HG03460 (cell line): ENCODE results near the gene CAMTA1.
"Not testable (repeated sequence)": the region's sequence is repeated elsewhere in the genome, so short reads cannot be mapped to it uniquely, and the experiment has no call there.

Source experiments
- ATAC-seq: cut with Tn5 transposase; IDR thresholded peaks from one replicate; pipeline ENCODE4 v1.9.1; 2021; ENCODE audit not compliant: unreplicated experiment

Gene CAMTA1

DNA sequence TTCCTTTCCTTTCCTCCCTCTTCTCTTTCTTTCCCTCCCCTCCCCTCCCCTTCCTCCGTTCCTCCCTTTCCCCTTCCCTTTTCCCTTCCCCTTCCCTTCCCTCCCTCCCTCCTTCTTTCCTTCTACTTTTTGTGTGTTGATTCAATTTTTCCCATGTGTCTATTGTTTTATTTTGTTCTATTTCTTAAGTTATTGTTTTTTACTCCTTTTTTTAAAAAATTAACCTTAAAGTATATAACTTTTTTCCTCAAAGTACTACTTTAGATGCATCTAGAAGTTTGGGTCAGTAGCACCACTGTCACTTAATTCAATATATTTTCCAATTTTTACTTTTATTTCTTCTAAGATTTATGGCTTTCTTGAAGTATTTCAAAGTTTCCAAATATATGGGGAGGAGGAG is 537.7 kb downstream of the CAMTA1 start:
- no peak for ATAC-seq

DNA sequence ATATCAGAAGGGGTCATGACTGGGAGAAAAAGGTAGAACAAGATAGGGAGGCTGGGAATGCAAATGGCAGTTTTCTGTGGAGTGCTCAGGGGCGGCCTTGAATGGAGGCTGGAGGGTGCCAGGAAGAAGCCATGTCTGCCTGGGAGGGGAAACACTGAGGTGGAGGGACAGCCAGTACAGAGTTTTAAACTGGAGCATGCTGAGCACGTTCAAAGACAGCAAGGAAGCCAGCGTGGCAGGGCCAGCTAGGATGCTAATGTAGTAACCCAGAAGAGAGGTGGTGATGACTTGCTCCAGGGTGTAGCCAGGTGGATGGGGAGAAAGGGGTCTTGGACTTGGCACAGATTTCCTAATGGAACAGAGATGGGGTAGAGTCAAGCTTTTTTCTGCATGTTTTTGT is 540.0 kb downstream of the CAMTA1 start:
- ATAC-seq, result no peak

DNA sequence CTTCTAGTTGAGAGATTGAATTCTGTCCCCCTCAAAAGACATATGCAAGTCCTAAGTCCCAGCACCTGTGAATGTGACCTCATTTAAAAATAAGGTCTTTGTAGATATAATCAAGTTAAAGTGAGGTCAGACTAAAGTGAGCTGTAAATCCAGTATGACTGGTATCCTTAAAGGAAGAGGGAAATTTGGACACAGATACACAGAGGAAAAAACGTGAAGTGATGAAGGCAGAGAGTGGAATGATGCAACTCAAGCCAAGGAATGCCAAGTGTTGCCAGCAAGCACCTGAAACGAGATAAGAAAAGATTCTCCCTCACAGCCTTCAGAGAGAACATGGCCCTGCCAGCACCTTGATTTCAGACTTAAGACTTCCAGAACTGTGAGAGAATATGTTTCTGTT is 541.1 kb downstream of the CAMTA1 start:
- ATAC-seq, result no peak

DNA sequence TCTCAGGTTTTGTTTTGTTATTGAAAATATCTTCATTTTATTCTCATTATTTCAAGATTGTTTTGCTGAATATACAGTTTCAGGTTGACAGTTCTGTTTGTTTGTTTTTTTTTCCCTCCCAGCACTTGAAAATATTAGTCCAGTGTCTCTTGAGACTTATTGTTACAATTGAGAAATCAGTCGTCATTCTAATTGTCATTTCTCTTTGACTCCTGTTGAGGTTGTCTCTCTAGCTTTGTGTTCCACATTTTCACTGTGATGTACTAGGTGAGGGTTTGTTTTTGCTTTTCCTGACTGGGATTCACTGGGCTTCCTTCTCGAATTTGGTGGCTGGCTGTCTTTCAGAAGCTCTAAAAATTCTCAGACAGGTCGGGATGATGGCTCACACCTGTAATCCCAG is 542.6 kb downstream of the CAMTA1 start:
- no peak for ATAC-seq

DNA sequence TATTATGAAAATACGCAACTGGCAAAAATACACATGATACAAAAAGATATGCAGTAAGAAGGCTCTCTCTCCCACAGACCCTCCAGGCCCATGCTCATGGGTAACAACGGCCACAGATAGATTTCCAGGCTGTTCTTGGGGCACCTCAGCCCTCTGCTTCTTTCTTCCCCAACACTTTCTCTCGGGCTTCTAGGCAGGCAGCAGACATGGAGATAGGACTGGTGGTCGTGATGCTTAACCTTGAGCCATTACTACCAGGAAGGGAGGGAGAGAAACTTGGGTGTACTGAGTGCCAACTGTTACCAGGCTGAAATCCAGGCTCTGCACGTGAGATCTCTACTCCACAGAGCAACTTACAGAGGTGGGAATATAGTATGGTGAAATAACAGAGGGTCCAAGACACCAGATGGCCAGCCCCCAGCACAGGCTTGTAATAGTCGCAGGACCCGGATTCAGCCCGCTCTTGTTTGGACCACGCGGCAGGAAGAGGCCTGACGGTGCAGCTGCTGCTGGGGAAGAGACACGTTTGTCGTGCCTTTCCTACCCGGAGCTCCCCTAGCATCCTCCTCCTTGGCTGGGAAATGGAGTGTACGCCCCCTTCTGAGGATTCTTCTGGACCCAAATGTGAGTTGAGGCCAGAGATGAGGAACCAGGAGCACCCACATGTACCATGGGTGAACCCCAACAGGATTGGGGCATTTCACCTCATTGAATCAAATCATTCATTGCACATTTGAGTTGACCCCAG is 544.8 kb downstream of the CAMTA1 start:
- ATAC-seq, result no peak

DNA sequence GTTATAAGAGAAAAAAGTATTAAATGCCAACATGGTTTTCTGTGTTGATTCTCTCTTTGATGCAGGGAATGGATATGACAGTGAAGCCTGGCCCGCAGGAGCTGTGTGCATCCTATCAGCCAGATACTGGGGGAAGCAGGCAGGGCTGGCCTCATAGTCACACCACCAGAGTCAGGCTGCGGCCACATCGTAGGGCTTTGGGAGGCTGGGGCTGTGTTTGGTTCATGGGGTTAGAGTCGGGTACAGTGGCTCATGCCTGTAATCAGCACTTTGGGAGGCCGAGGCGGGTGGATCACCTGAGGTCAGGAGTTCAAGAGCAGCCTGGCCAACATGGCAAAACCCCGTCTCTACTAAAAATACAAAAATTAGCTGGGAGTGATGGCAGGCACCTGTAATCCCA is 545.5 kb downstream of the CAMTA1 start:
- ATAC-seq, result not testable (repeated sequence)

DNA sequence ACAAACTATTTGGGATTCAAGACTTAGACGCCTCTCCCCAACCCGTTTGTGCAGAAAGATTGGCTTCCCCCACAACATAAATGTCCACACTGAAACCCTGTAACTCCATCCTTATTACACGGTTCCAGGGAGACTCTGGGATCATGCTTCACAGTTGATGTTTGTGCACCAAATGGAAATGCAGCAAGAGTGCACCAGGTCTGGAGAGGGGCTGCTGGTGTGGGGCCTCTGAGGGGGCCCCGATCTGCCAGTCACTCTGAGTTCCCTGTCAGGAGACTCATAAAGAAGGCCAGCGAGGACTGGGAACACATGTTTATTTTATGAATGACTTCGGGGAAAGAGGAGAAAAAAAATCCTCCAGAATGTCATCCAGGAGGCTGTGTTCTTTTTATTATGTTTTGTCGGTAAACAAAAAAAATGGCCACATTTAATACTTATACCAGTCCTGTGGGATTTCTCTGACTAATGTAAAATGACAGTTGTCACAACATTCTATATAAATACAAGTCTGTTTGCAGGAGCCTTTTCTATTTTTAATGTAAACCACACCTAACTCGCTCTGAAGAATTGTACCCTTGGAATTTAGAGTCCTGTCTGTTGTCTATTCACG is 546.8 kb downstream of the CAMTA1 start:
- ATAC-seq, result no peak

DNA sequence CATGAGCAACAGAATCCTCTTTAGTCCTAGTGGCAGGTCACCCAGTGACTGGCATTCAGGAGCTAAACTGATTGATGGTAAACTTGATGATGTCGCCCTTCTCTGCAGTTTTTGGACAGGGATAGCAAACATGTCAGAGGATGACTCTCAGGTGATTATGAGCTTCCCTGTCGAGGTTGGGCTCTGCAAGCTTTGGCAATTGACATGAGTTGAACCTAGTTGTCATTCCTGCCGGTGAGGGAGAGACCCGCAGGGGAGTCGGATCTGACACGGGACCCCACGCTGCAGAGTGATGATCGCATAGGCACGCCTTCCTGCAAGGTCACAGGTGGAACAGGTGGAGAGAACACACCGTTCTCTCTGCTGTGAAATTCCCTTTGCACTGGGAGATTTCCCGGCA is 547.8 kb downstream of the CAMTA1 start:
- no peak for ATAC-seq

DNA sequence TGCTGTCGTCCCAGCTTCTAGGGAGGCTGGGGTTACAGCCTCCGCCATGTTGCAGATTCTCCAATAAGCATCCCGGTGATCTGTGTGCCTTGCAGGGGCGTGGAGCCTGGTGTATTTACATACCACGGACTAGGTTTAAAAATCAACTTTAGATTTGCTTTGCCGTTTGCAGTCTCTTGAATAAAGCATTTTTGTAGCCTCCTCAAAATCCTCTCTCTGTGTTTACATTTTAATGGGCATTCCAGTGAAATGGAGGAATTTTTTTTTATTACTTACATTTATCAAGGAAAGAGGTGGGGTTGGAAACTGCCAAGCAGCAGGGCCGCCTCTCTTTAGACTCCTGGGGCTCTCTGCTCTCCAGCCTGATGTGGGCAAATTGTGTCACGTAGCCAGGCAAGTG is 548.4 kb downstream of the CAMTA1 start:
- no peak for ATAC-seq

DNA sequence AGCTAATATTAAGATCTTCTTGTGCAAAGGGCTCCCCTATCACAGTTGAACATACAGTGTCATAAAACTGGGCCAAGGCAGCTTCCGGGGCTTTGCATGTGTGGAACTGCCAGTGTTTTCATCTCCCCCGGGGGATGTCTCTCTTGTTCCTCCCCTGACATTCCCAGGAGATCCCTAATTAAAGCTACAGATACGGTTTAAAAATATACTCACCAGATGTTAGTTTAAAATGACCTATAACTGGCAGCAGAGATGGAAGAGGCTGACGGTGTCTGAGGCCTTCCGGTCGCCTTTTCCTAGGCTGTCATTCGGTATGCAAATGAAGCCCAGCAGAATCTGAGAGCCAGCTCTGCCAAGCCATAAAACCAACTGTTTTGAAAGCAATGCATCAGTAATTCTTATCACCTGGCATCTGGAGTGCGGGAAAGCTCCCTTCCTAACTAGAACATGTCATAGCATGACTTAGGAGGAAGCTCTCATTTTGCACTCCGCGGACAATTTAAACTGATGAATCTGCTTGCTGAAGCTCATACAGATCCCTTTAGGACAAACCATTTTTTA is 549.3 kb downstream of the CAMTA1 start:
- no peak for ATAC-seq

DNA sequence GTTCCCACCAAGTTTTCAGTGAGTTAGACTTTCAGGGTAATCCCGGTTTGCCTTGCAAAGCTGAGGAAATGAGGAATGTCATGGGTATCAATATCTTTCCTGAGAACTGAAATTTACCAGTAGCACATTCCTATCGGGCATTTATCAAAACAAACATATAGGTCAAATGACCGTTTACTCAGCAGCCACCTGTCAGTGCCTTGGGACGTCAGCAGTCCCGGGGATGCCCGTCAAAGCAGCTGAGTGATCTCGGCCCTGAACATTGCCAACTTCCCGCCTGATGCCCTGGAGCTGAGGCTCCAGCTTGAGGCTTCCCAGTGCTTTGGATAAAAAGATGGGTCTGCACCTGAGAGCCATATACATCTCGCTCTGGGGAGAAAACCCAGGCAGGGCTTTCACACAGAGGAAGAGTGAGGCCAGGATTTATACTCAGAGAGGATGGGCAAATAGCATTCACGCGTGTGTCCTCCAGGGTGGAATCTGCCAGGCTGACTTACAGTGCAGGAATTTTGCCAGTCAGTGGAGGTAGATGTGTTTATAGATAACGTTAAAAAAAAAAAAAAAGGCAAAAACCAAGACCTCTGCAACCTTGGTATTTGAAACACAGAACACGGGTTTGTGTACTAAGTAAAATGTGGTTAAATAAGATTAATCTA is 550.1 kb downstream of the CAMTA1 start:
- no peak for ATAC-seq

DNA sequence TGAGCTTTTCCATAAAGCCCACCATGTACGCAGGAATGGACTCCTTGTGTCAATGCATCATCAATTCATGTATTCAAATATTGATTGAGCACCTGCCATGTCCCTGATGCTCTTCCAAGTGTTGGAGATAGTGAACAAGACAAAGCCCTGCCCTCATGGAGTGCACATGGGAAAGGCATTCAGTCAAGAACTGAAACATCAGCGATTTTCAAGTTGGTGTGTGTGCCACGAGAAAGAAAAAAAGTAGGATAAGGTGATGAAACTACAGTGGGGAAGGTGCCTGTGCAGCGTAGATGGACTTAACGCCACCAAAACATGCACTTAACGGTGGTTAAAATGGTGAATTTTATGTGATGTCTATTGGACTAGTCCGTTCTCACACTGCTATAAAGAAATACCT is 553.2 kb downstream of the CAMTA1 start:
- ATAC-seq, result no peak

DNA sequence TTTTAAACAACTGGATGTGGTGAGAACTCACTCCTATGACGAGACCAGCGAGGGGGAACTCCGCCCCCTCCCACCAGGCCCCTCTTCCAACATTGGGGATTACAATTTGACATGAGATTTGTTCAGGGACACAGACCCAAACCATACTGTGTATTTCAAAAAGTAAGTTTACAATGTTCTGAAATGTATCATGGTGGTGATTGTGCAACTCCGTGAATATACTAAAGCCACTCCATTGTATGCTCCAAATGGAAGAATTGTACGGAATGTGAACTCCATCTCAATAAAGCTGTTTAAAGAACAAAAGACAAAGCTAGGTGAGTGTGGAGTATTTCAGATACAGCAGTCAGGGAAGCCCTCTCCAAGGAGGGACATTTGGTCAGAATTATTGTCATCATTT is 553.8 kb downstream of the CAMTA1 start:
- no peak for ATAC-seq

DNA sequence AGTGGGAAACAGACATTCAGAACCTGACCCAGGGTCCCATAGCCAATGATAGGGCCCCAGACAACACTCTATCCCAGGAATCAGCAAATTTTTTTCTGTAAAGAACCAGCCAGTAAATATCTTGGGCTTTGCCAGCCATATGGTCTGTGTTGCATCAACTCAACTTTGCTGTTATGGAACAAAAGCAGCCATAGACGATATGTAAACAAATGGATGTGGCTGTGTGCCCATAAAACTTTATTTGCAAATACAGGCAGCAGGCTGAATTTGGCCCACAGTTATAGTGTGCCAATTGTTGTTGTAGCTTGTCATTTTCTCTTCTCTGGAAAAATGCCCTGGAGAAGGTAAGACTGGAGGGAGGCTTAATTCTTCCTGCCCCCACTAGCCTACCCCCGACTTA is 554.7 kb downstream of the CAMTA1 start:
- no peak for ATAC-seq

DNA sequence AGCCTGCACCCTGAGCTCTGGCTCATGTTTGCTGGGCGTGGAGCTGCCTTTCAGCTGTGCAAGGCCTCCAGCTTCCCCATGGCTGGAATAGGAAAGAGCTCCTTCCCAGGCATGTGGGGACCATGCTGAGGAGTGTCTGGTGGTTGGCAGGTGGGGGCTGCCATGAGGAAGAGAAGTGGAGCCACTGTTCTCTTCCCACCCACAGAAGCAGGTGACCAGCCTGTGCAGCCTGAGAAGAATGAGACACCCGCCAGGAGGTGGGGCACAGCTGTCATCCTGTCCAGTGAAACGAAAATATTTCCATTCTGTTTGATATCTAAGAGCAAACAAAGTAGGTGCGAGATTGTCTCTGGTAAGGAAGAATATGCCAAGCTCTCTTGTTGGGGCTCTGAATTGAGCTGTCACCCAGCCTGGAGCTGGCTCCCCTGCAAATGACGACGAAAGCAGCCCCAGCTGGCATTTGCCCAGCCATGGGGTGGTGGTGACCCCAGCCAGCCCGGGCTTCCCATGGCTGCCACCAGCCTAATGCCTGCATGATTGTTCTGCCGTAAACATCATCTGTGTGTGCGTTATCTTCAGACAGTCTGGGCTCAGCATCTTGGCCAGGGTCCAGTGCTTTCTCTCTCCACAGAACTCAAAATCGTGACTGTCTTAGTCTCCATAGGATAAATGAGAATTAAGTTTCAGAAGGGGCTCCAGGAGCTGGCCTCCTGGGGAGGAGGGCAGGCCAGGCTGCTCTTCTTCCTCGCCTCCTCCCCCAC is 556.1 kb downstream of the CAMTA1 start:
- ATAC-seq, result no peak

DNA sequence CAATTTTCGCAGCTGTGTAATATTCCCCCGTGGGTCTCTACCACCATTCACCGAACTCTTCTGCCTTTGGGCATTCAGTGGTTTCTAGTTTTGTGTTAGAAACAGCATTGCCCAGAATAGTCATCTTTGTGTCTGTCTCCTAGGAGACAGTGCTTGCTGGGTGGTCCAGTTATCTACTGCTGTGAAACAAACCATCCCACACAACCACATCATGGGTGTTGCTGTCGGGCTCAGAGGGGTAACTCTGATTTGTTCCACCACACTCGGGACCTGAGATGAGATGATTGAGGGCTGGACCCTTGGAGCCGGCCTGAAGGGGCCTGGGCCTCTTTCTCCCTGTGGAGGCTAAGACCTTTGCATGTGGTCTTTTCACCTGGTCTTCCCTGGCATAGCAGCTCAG is 558.6 kb downstream of the CAMTA1 start:
- no peak for ATAC-seq

DNA sequence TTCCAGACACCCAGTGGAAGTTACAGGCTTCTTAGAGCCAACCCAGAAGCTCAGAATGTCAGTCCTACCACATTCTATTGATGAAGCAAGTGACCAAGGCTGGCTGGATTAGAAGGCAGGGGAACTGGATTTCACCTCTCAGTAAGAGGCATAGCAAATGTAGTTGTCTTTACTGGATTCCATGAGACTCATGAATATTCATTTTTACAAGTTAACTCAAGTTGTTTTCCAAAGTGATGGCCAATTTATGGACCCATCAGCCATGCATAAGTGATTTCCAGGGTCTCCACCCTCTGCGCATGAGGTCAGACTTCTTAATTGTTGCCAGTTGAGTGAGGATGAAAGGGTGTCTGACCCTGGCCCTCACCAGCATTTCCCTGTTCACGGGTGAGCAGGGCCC is 559.0 kb downstream of the CAMTA1 start:
- ATAC-seq, result no peak

DNA sequence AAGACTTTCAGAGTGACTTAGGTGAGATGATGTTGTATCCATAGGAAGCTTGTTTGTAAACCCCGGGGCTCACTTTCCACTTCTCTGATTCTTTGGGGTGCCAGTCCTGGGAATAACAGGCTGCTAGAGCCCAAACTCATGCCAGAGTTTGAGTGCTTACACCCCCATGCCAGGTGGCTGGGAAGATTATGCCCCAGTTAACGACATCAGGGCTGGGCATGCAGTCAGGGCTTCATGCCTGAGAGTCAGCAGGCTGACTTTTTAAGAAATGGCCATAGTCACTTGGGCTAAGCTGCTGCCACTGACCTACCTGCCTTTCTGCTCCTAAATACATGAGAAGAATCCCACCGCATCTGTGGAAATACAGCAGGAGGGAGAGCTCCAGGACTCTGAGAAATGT is 560.3 kb downstream of the CAMTA1 start:
- ATAC-seq, result no peak

DNA sequence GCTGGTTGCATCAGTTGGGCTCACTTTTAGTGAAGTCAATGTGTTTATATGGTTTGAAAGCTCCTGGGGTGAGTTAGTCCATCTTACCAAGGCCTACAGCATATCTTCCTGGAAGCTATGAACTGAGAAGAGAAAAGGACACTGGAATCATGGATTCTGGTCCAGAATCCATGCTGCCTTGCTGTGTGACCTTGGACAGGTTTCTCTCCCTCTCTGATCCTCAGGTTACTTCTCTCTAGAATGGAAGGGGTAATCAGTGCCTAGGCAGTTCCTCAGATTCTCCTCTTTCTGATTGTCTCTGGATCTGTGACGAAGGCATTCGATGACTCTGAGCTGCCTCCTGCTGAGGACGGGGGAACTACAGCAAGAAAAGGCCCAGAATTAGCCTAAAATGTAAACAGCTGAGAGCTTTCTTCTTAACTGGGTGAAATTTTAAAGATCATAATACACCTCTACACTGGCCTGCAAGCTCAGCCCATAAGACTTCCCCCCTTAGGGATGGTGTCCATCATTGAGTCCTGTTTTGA is 560.9 kb downstream of the CAMTA1 start:
- no peak for ATAC-seq

DNA sequence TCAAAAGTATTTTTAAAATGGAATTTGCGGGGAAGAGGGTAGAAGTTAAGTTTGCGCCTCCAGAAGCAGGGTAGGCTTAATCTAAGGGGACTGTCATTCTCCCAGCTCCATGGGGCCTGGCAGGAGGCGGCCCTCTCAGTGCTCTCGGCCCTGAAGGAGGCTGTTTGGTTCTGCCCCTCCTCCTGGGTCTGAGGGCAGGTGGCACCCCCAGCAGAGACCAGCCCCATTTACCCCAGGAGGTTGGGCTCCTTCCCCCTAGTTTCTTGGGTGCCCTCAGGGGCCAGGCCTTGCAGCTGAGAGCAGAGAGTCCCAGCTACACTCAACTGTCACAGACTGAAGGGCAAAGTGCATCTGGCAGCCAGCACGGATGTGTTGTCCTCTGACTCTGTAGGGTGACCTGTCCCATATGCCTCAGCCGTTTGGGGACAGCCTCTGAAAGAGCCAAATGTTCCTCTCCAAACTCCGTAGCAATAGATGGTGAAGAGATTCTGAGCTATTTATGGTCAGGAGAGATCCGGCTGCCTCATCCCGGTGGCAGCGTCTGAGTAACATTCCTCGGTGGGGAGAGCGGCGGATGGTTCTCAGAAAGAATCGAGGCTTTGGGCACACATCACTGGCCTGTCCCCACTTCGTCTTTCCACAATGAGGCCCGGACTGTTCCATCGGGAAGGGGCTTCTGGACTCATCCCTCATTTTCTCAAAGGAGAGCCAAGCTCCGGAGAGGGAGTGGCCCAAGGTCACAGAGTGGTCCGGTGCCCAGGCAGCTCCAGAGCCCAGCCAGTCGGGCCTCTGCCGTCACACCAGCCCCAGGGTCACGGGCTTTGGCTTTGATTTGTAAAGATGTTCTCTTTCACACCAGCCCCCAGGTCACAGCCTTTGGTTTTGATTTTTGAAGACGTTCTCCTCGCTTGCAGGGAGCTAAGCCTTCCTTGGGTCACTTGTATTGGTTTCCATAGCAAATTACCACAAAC is 561.6 kb downstream of the CAMTA1 start:
- ATAC-seq, result no peak
